Pancreas (tissue), 10 donors: ENCODE measurements around the gene NEK9. TPM values are rescaled to one million over a fixed set of nuclear protein-coding genes. Genes with fewer than 3 reads are reported as not detected.
A peak's percentile ranks its signal among the peaks of the same experiment; 100 is the strongest.
"Not testable (repeated sequence)": the region's sequence is repeated elsewhere in the genome, so short reads cannot be mapped to it uniquely, and the experiment has no call there.

Experiments used
- ATAC-seq, 4 donors: fragments of 200-7000 bp; cut with Tn5 transposase; one replicate each; pipeline versions ENCODE4 v1.8.0 to v1.9.1; 2020; ENCODE audit warnings: mild to moderate bottlenecking in 4 of 4, moderate library complexity in 4 of 4
- DNase-seq, 6 donors: peaks; one replicate each; pipeline ENCODE4 v3.0.0-alpha.2; 2020
- FAIRE-seq: peaks from 2 replicates; lab custom pipeline; 2012; peaks lifted over from hg19 to GRCh38; lab: Jason Lieb, UNC
- H3K27ac ChIP-seq, 4 donors: fragments of 200-600 bp; sonication (generic); 1 replicate in 3 of 4; 2 replicates in 1 of 4; pipeline versions ENCODE4 v1.5.0 to v1.8.0; 2020
- H3K27me3 ChIP-seq, 4 donors: fragments of 200-600 bp; one replicate each; pipeline ENCODE4 v1.8.0; 2021
- H3K36me3 ChIP-seq, 3 donors: fragments of 200-600 bp; sonication (generic) in 1 of 3; one replicate each; pipeline versions ENCODE4 v1.5.0 to v1.8.0; 2020 to 2021
- H3K4me1 ChIP-seq, 3 donors: fragments of 200-600 bp; one replicate each; pipeline ENCODE4 v1.8.0; 2021
- H3K4me3 ChIP-seq, 4 donors: fragments of 200-600 bp; sonication (generic) in 2 of 4; one replicate each; pipeline versions ENCODE4 v1.5.0 to v1.8.0; 2020 to 2021
- H3K9me3 ChIP-seq, 4 donors: fragments of 200-600 bp; one replicate each; pipeline ENCODE4 v1.8.0; 2021
- CTCF ChIP-seq, 4 donors: fragments of 200-600 bp; sonication (generic) in 3 of 4; IDR thresholded peaks; one replicate each; pipeline versions ENCODE4 v1.5.0 to v1.8.0; 2021; ENCODE audit warnings: antibody characterized with exemption in 4 of 4
- WGBS, 2 donors: extraction: QIAGEN DNeasy Blood & Tissue Kit; methylation state at CpG; one replicate each; pipeline ENCODE4 v1.1.7; 2013; 5-methylcytosine and 5-hydroxymethylcytosine counted together
- intact Hi-C, 3 donors: fragments of 100-400 bp; cut with DNase I; formaldehyde crosslinking; loops; one replicate each; pipeline versions ENCODE4 v1.11.1 to v1.14.2; 2022
- polyA plus RNA-seq, 2 donors: library from polyadenylated mRNA; stranded (reverse); fragments of 200-250 nt; gene quantifications; one replicate each; pipeline ENCODE4 v1.2.3, GENCODE V29; 2013
- total RNA-seq, 6 donors: library from RNA; stranded (reverse); fragmentation: NEBNext Ultra II Directional in 4 of 6; extraction: Animal tissue kit (Norgen Biotek cat#: 25700) in 4 of 6; gene quantifications; one replicate each; pipeline versions ENCODE4 v1.2.1 to v1.2.4, GENCODE V29; 2021 to 2023
- donor health status: healthy with polysubstance abuse.
- donor health status: DM: no; HTN: no; CAD: no; lungs with moderate emphysema.
- donor health status: DM: no; HTN: no; CAD: no.
- donor health status: control.
- donor health status: control.
- donor health status: Bipolar disorder and iron deficiency.
- donor health status: DM: yes; HTN: yes; CAD: no.
- donor health status: DM: no; HTN: no; CAD: no.
- donor health status: DM: no; HTN: no; CAD: no.
- donor health status: DM: yes; HTN: yes; CAD: no.

NEK9 gene
- total and polyA plus RNA-seq, 8 donors: 22.7 to 54.8 (median 27.2) TPM

DNA sequence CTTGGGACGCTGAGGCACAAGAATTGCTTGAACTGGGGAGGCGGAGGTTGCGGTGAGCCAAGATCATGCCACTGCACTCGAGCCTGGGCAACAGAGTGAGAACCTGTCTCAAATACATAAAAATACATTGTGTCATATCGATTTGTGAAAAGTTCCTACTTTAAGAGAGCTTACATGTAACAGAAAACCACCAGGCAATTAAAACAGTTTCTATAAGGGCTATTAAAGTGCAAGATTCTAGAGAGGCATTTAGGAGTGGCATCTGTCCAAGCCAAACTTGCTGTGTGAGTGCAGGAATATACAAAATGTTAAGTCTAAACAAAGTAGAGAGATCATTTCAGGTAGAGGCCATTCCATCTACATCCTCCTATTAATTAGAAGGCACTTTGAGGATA, 1.7 kb upstream of the NEK9 start:
- Histone ChIP-seq H3K27me3 (no peaks in the 10 kb centered on the region), H3K4me3 (no peak overlapping the region), H3K27ac (no peak overlapping the region), H3K36me3 (peaks cover 0 to 5% (median 0%) of the 10 kb centered on the region in 3 donors), H3K9me3 (no peaks in the 10 kb centered on the region), H3K4me1 (peaks cover 7 to 29% (median 12%) of the 10 kb centered on the region in 3 donors)
- FAIRE-seq: no peak
- ATAC-seq: no peak
- no peak for DNase-seq
- no peak for TF ChIP-seq CTCF (IDR thresholded peaks at IDR 0.05)
- 83 to 85% methylated on average over 5 of the region's 5 CpGs for WGBS, 2 donors
- intact Hi-C loops: no loop called here

GRCh38 chr14:75127903-75128595, 1.2 kb upstream of the NEK9 start:
- H3K36me3 ChIP-seq: no peaks in the 10 kb centered on the region
- H3K27ac ChIP-seq: peak overlapping the region in 2 of 4 donors; percentile 93 to 94
- FAIRE-seq (no peak), DNase-seq (no peak), ATAC-seq (no peak)
- intact Hi-C loops: no loop called here
- H3K4me3 ChIP-seq: peak overlapping the region in 3 of 4 donors; percentile 56 to 94 (median 58)
- 61% methylated on average over 10 of the region's 10 CpGs for WGBS, 2 donors
- H3K27me3 ChIP-seq: no peaks in the 10 kb centered on the region
- H3K9me3 ChIP-seq: no peaks in the 10 kb centered on the region
- peaks cover 7 to 29% (median 12%) of the 10 kb centered on the region in 3 donors for H3K4me1 ChIP-seq
- no peak for TF ChIP-seq CTCF (IDR thresholded peaks at IDR 0.05)

- peak; percentile 20 to 52 (median 26) for ATAC-seq
- WGBS, 2 donors: 11 to 26% methylated on average over 16 of the region's 16 CpGs
- DNase-seq, H3K27me3 ChIP-seq, H3K36me3 ChIP-seq, FAIRE-seq, H3K9me3 ChIP-seq, intact Hi-C loops: not testable (repeated sequence)
- H3K4me3 ChIP-seq: peak overlapping the region; percentile 56 to 96 (median 76)
- peak overlapping the region; percentile 64 to 94 (median 84) for H3K27ac ChIP-seq
- peaks cover 7 to 29% (median 12%) of the 10 kb centered on the region in 3 donors for H3K4me1 ChIP-seq
Observed at GRCh38 chr14:75127474-75127820, 599 bp upstream of the NEK9 start.

DNA sequence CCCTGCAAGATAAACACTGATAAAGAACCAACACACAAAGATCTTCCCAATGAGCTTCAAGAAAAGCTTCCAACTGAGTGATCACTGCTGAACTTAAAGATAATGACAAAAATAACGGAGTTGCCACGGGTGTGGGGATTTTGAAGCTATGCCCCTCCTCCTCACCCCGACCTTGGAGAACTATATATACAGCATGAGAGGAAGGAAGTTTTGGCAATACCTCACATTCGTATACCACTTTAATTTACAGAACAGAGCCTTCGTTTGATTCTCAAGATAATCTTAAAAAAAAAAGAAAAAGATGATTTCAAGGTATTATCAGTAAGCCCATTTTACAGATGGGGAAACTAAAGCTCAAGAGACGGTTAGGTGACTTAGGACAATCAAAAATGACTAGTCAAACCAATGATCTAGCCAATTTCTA, 715 bp downstream of the NEK9 start:
- FAIRE-seq (no peak), ATAC-seq (no peak), DNase-seq (no peak)
- intact Hi-C loops: no loop called here
- H3K4me3 ChIP-seq: peak overlapping the region; percentile 56 to 96 (median 76)
- H3K27ac ChIP-seq: peak overlapping the region; percentile 64 to 94 (median 84)
- no peaks in the 10 kb centered on the region for H3K36me3 ChIP-seq
- WGBS, 2 donors: 2 to 4% methylated on average over 6 of the region's 6 CpGs
- no peak for TF ChIP-seq CTCF (IDR thresholded peaks at IDR 0.05)
- H3K4me1 ChIP-seq: peaks cover 7 to 29% (median 12%) of the 10 kb centered on the region in 3 donors
- H3K9me3 ChIP-seq: no peaks in the 10 kb centered on the region
- no peaks in the 10 kb centered on the region for H3K27me3 ChIP-seq

DNA sequence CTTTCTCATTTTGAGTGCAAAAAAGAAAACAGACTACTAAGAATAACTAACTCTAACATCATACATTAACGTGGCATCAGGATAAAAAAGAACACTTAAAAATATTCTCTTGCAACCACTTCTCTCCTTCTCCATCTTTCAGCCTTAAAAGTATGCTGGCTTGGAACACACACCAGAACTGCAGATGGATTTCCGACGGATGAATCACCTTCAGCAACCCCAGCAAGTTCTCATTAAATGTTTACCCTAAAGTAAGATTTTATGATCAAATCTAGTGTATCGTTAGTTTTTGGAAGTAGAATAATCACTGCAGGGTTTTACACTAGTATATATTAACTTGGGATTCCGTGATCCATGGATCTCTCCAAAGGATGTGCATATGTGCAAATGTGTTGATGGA, 1.2 kb downstream of the NEK9 start:
- ATAC-seq: no peak
- intact Hi-C loops: no loop called here
- H3K4me1 ChIP-seq: peaks cover 7 to 29% (median 12%) of the 10 kb centered on the region in 3 donors

More for the DNA sequence above, 1.2 kb downstream of the NEK9 start:
- Histone ChIP-seq H3K4me3 (peak overlapping the region in 2 of 4 donors; percentile 58 to 94), H3K27ac (no peak overlapping the region), H3K36me3 (no peaks in the 10 kb centered on the region), H3K9me3 (no peaks in the 10 kb centered on the region), H3K27me3 (no peaks in the 10 kb centered on the region)
- TF ChIP-seq CTCF (IDR thresholded peaks at IDR 0.05): no peak
- no peak for FAIRE-seq
- WGBS, 2 donors: 57 to 74% methylated on average over 5 of the region's 5 CpGs
- DNase-seq: no peak
